Activated CD4-positive, CD25-positive, alpha-beta regulatory T cell treated with anti-CD3 and anti-CD28 coated beads, Interleukin-2, amount 50 U/mL, for 72 hours (primary cell): ENCODE measurements around the gene TBC1D10B.

Source experiments
- DNase-seq: peaks from one replicate; pipeline ENCODE4 v3.0.0; 2021

Gene TBC1D10B, protein sequence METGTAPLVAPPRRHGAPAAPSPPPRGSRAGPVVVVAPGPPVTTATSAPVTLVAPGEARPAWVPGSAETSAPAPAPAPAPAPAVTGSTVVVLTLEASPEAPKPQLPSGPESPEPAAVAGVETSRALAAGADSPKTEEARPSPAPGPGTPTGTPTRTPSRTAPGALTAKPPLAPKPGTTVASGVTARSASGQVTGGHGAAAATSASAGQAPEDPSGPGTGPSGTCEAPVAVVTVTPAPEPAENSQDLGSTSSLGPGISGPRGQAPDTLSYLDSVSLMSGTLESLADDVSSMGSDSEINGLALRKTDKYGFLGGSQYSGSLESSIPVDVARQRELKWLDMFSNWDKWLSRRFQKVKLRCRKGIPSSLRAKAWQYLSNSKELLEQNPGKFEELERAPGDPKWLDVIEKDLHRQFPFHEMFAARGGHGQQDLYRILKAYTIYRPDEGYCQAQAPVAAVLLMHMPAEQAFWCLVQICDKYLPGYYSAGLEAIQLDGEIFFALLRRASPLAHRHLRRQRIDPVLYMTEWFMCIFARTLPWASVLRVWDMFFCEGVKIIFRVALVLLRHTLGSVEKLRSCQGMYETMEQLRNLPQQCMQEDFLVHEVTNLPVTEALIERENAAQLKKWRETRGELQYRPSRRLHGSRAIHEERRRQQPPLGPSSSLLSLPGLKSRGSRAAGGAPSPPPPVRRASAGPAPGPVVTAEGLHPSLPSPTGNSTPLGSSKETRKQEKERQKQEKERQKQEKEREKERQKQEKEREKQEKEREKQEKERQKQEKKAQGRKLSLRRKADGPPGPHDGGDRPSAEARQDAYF

GRCh38 chr16:30370456-30371247 lies at the start of gene TBC1D10B:
Gene TBC1D10B, minus strand, starts transcription at chr16:30370494. Its CDS starts 311 bp downstream, at chr16:30370183.
- peak; percentile 96 for DNase-seq

- DNase-seq = no peak
Measured at GRCh38 chr16:30418350-30419181, 48.3 kb upstream of the TBC1D10B start.

DNA sequence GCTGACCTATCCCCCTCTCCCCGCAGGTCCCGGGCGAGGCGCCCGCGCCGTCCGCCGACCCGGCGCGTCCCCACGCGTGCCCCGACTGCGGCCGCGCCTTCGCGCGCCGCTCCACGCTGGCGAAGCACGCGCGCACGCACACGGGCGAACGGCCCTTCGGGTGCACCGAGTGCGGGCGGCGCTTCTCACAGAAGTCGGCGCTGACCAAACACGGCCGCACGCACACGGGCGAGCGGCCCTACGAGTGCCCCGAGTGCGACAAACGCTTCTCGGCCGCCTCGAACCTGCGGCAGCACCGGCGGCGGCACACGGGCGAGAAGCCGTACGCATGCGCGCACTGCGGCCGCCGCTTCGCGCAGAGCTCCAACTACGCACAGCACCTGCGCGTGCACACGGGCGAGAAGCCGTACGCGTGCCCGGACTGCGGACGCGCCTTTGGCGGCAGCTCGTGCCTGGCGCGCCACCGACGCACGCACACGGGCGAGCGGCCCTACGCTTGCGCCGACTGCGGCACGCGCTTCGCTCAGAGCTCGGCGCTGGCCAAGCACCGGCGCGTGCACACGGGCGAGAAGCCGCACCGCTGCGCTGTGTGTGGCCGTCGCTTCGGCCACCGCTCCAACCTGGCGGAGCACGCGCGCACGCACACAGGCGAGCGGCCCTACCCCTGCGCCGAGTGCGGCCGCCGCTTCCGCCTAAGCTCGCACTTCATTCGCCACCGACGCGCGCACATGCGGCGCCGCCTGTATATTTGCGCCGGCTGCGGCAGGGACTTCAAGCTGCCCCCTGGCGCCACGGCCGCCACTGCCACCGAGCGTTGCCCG lies 47.4 kb upstream of the TBC1D10B start:
- DNase-seq = peak; percentile 87

DNA sequence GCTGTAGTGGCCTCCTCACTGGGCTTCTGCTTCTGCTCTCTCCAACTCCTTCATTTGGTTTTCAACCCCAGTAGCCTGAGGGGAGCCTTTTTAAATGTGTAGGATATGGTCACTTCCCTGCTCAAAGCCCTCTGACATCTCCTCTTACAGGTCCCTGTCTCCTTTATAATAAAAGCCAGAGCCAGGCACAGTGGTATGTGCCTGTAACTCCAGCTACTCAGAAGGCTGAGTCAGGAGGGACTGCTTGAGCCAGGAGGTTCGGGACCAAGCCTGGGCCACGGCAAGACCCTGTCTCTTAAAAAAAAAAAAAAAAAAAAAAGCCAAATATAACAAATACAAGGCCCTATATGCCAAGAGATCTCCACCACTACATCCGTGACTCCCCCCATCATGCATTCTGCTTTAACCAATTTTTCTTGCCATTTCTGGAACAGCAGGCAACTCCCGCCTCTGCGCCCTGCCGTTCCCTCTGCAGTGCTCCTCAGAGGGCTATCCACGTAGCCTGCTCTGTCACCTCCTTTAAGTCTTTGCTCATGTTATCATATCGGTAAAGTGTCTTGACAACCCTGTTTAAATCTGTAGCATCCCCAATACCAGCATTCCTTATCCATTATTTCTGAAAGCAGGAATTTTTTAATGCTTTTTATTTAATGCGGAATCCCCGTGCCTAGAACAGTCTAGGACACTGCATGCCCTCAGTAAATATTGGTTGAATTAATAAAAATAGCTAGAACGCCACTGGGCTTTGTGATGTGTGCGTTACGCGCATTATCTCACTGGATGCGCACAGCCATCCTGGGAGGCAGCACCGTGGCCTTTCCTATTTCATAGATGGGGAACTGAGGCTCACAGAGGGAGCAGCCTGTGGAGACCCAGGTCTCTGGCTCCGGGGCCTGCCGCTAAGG lies 46.6 kb upstream of the TBC1D10B start:
- no peak for DNase-seq

GRCh38 chr16:30416047-30416603 lies 45.8 kb upstream of the TBC1D10B start:
- DNase-seq = no peak

- no peak for DNase-seq
Measured at GRCh38 chr16:30414159-30414558, 43.9 kb upstream of the TBC1D10B start.

DNA sequence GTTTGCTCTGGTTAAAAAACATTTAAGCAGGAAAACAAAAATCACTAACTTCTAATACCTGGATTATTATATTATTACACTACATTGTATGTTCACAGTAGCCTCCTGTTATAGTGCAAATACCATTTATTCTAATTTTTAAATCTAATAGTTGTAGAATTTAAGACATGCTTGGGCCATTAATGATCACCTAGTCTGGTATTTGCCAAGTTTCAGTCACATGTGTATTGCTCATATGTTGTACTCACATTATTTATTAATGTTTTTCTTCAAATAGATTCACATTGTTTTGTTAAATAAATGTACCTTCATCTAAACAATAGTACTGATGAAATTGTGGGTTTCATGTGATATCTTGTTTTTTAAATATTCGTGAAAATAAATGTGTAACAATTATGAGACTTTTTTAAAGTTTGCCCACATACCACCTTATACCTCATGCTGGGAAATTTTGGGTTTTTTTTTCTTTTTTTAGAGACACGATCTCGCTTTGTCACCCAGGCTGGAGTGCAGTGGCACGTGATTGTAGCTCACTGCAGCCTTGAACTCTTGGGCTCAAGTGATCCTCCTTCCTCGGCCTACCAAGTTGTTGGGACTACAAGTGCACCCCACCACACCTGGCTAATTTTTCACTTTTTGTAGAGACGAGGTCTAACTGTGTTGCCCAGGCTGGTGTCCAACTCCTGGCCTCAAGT lies 43.0 kb upstream of the TBC1D10B start:
- no peak for DNase-seq

- DNase-seq = peak; percentile 91
Measured at GRCh38 chr16:30409125-30410060, 39.1 kb upstream of the TBC1D10B start.

- DNase-seq = no peak
Measured at GRCh38 chr16:30407804-30408534, 37.7 kb upstream of the TBC1D10B start.

- DNase-seq = peak; percentile 95
Measured at GRCh38 chr16:30407102-30407803, 37.0 kb upstream of the TBC1D10B start, which contains the start of gene ZNF771. Gene ZNF771, plus strand, starts transcription at chr16:30407606. Its CDS starts 448 bp downstream, at chr16:30408054.

DNA sequence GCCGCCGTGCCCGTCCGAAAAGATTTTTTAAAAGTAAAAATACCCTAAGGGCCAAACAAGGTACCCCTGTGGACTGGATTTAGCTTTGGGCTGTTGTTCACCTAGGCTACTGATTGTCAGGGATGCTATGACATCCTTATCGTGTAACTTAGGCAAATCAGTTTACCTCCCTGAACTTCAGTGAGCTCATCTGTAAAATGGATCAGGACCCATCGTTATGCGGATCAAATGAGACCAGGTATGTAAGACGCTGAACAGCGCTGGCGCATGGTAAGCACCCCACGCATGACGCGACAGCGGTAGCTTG lies 36.5 kb upstream of the TBC1D10B start:
- no peak for DNase-seq

GRCh38 chr16:30401768-30402425 lies 31.6 kb upstream of the TBC1D10B start:
- no peak for DNase-seq

DNA sequence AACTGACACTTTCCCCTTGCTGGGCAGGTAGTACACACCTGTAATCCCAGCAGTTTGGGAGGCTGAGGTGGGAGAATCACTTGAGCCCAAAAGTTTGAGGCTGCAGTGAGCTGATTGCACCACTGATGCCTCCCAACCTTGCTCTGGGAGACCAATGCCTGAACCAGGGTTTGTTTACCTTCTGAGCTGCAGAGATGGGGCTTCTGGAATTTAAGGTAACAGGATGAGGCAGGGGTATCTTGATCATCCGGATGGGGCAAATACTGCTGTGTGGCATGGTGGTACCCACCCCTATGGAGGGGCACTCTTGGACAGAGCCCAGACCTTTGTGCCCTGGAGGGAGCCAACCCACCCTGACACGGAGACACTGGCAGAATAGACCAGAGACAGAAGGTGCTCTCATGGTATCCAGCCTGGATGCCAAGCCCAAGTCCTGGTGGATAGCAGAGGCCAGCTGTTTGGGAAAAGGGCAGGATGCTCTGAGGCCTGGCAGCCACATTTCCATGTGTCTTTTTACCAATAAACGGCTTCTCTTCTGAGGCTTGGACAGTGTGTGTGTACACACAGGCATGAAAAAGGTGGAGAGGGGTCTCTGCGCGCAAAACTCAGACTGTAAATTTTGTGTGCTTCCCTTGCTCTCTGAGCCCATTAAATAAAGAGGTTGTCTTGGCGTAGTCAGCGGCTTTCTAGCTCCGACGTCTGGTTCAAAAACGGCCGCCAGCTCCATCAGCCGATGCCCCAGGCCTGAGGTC lies 29.3 kb upstream of the TBC1D10B start:
- no peak for DNase-seq

DNA sequence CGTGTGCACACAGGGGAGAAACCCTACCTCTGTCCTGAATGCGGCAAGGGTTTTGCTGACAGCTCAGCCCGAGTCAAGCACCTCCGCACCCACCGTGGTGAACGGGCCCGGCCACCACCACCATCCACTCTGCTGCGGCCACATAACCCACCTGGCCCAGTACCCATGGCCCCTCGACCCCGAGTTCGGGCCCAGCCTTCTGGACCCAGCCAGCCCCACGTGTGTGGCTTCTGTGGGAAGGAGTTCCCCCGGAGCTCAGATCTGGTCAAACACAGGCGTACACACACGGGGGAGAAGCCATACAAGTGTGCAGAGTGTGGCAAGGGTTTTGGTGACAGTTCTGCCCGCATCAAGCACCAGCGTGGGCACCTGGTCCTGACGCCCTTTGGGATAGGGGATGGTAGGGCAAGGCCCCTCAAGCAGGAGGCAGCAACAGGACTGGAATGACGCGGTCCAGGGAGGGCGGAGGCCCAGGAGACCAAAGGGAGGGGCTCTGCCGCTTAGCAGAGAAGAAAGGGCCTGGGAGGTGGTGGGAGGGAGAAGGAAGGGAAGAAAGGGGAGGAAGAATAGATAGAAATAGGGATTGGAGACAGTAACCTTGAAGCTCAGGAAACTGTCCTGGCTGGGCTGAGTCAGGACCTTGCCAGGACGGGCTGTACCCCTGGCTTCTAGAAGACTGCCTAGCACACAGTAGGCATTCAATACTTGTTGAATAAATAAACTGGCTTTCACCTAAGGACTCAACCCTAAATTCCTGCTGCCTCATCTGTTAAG lies 28.6 kb upstream of the TBC1D10B start:
- DNase-seq = no peak
